SH-SY5Y (cell line): Measurements from ENCODE around the gene FKBP4.

Experiments used
- GATA2 ChIP-seq: IDR thresholded peaks from 2 replicates; pipeline ENCODE4 v1.6.1; 2011; ENCODE audit warnings: mild to moderate bottlenecking, low read depth, low read length
- GATA3 ChIP-seq: IDR thresholded peaks from 2 replicates; pipeline ENCODE4 v1.6.1; 2011; ENCODE audit warnings: low read depth, mild to moderate bottlenecking, low read length, moderate library complexity

GRCh38 chr12:2793561-2793960 is 1.2 kb upstream of the FKBP4 start:
- TF ChIP-seq GATA3 (no peak), GATA2 (no peak)
